Stimulated activated CD4-positive, alpha-beta T cell treated with anti-CD3 and anti-CD28 coated beads, TNF-alpha, amount 100 ng/mL, for 1 hour (primary cell): Measurements from ENCODE around the gene GTF3C2.
"Not testable (repeated sequence)": the region's sequence is repeated elsewhere in the genome, so short reads cannot be mapped to it uniquely, and the experiment has no call there.

Experiments
- DNase-seq, 3 donors: peaks; one replicate each; pipeline ENCODE4 v3.0.0-alpha.2; 2020; ENCODE audit warnings: low read depth in 3 of 3, low spot score in 1 of 3

Gene GTF3C2

GRCh38 chr2:27303093-27304025 is 53.2 kb downstream of the GTF3C2 start:
- DNase-seq: no peak

GRCh38 chr2:27300606-27301005 is 56.0 kb downstream of the GTF3C2 start:
- DNase-seq: not testable (repeated sequence)

DNA sequence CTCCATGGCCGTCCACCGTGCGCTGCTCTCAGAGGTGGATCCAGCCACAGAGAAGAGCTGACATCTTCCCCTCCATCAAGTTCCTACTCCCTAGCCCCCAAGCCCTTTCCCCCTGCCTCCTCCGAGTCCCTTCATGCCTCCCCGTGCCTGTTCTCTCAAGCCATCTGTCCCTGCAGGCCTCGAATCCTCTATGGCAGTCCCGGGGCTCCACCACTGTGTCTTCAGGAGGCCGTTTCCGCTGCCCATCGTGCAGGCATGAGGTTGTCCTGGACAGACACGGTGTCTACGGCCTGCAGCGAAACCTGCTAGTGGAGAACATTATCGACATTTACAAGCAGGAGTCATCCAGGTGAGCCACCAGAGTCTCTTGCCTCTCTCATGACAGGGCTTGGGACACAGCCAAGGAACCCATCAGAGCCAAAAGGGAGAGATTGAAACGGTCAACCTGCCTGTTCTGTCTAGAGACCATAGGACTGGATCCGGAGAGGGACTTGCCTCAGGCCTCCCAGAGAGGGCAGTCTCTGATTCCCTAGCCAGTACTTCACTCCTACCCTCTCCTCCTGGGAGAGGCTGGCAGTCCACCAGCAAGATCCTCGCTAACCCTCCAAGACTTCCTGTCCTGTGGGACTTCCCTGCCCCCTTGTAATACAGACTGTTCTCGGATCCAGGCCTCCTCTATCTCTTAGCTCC is 58.0 kb downstream of the GTF3C2 start:
- DNase-seq: no peak

GRCh38 chr2:27297195-27297594 is 59.4 kb downstream of the GTF3C2 start:
- DNase-seq: no peak

DNA sequence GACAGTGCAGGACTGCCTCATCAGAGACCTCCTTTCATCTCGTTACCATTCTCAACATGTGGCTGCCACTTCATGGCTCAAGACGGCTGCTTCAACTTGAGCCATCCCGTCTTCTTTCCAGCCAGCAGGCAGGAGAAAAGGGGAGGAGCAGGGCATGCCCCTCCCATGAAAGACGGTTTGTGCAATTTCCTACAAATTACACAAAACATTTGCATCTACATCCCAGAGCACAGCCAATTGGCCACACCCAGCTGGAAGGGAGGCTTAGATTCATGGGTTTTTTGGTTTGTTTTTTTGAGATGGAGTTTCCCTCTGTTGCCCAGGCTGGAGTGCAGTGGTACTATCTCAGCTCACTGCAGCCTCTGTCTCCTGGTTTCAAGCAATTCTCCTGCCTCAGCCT is 60.1 kb downstream of the GTF3C2 start:
- no peak for DNase-seq

- DNase-seq: no peak
Observed at GRCh38 chr2:27294928-27295327, 61.6 kb downstream of the GTF3C2 start.

DNA sequence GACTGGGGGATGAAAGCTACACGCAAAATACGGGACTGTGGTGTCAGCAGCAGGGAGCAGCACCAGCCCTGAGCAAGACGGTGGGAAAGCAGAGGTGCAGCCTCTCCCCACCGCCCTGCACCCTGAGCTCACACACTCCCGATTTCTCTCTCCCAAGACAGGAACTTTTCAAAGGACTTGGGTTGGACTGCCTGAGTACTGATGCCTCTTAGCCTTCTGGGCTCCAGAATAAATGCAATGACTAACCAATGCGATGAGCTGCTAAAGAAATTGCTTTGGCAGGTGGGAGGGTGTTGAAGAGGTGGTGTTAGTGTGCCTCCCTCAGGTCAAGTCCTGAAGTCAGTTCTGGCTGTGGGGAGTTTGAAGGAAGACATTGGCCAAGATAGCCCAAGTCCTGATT is 64.7 kb downstream of the GTF3C2 start:
- DNase-seq: no peak

DNA sequence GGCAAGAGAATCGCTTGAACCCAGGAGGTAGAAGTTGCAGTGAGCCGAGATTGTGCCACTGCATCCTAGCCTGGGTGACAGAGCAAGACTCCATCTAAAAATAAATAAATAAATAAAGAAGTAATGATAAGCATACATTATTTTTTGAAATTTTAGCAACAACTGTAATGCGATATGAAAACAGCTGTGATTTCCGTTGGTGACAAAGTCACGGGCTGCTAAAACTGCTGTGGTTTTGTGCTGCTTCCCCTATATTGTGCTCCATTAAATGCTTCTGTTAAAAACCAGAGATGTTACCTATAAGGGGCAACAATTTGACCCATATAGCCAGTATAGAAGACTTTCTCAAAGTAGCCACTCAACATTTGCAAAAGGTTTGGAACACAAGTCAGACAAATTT is 66.0 kb downstream of the GTF3C2 start:
- DNase-seq: no peak

- DNase-seq: no peak
Observed at GRCh38 chr2:27288610-27289009, 68.0 kb downstream of the GTF3C2 start.

DNA sequence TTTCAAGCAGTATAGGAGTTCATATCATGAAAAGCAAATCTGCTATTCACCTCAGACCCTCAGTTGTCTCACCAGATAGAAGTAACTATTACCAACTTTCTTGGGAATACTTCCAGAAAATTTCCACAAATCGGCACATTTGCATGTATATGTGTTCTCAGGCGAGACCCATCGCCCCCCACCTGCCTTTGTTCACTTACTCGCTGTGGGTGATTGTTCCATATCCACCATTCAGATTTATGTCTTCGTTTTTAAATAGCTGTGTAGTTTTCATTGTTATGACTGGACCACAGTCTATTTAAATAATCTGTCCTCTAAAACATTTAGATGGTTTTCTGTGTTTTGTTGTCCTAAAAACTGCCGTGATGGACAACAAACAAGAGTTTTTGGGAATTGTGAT is 71.1 kb downstream of the GTF3C2 start:
- no peak for DNase-seq

DNA sequence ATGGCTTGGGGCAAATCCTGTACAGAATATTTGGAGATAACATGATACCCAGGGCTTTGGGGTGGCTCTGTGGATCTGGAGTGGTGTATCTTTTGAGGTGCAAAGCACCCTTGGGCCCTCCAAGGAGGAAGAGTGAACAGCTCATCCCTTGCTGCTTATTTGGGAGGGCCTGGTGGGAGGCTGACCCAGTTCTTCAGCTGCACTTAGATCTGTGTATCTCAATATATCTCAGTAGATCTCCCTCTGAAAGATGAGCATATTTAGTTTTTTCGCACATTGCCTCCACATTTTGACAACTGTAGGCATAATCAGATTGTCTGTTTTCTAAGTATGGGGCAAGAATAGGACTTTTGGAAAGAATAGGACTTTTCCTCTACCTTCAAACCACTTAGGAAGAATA is 71.6 kb downstream of the GTF3C2 start:
- no peak for DNase-seq

DNA sequence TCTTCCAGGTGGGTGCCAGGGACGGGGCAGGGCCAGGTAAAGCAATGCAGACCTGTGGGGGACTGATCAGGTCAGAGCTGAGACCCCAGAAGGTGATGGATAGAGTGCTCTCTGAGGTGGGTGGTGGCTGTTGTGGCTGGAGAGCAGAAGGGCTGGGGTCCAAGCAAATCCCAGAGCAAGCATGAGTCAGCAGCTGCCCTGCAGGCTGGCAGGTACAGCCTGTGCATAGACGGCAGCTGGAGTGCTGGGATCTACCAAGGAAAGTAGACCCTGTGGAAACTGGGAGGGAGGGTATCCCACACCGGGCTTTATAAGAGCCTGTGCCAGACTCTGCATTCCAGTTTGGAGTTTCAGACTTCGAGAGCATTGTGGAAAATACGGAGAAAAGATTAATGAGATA is 73.7 kb downstream of the GTF3C2 start:
- no peak for DNase-seq

- DNase-seq: no peak
Observed at GRCh38 chr2:27281855-27282559, 74.6 kb downstream of the GTF3C2 start, which contains the start of gene TRIM54. TRIM54 (plus strand) TSS chr2:27282429; CDS start chr2:27282732, 303 bp downstream.

GRCh38 chr2:27281442-27281841 is 75.1 kb downstream of the GTF3C2 start:
- no peak for DNase-seq

DNA sequence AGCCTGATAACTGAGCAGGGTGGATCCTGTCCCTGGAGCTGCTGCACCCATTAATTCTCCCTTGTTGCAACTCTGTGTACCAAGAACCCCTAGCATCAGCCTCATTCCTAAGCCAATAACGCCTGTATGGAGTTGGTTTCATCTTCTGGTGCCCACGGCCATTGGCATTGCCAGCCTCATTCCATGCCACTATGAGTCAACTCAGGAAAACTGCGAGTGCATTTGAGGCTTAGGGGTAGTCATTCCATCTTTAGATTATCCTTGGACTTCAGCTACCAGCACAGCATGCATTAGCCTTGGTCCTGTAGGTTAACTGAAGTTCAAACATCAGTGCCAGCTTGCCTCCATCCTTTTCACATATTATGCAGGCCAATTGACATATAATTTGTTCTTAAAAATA is 75.7 kb downstream of the GTF3C2 start:
- DNase-seq: no peak

GRCh38 chr2:27278010-27278409 is 78.6 kb downstream of the GTF3C2 start:
- no peak for DNase-seq
